SU-DHL-6 (cell line): ENCODE results near the gene MTCL1.

ENCODE experiments used
- H2AFZ ChIP-seq: fragments of 200-600 bp; sonication (generic); 2 replicates; pipeline ENCODE4 v1.6.1; 2014; ENCODE audit warnings: low read depth, mild to moderate bottlenecking, moderate library complexity, mixed read lengths, antibody characterized with exemption, low read length; ENCODE audit not compliant: severe bottlenecking
- H3F3A ChIP-seq: fragments of 200-600 bp; shearing (Covaris generic); 2 replicates; pipeline ENCODE4 v1.6.0; 2016; ENCODE audit warnings: antibody characterized with exemption, mild to moderate bottlenecking; ENCODE audit not compliant: insufficient read depth
- H3K27ac ChIP-seq: fragments of 200-600 bp; sonication (generic); 2 replicates; pipeline ENCODE4 v1.5.1; 2016; ENCODE audit warnings: low read depth, mild to moderate bottlenecking, low read length, moderate library complexity, mixed read lengths
- H3K27me3 ChIP-seq: fragments of 200-600 bp; sonication (generic), shearing (Covaris generic); 2 replicates; pipeline ENCODE4 v1.6.0; 2014; ENCODE audit warnings: mild to moderate bottlenecking, low read length
- H3K36me3 ChIP-seq: fragments of 200-600 bp; sonication (generic); 2 replicates; pipeline ENCODE4 v1.6.1; 2014; ENCODE audit warnings: mild to moderate bottlenecking, low read length, mixed read lengths
- H3K4me2 ChIP-seq: fragments of 300-600, 200-600 bp; shearing (Covaris generic), sonication (generic); 2 replicates; pipeline ENCODE4 v1.6.0; 2014; ENCODE audit warnings: low read length, low read depth, mild to moderate bottlenecking; ENCODE audit not compliant: poor library complexity, severe bottlenecking
- H3K4me3 ChIP-seq: fragments of 200-600 bp; sonication (generic); 2 replicates; pipeline ENCODE4 v1.5.1; 2014; ENCODE audit warnings: antibody characterized with exemption, low read length, mild to moderate bottlenecking, mixed read lengths; ENCODE audit not compliant: insufficient read depth, poor library complexity, severe bottlenecking
- H3K79me2 ChIP-seq: fragments of 200-600 bp; sonication (generic); 2 replicates; pipeline ENCODE4 v1.6.1; 2014; ENCODE audit warnings: mild to moderate bottlenecking, low read length, moderate library complexity; ENCODE audit not compliant: insufficient read depth
- H3K9ac ChIP-seq: fragments of 200-600 bp; sonication (generic); 2 replicates; pipeline ENCODE4 v1.7.0; 2014; ENCODE audit warnings: mild to moderate bottlenecking, low read length
- H3K9me2 ChIP-seq: fragments of 200-600 bp; sonication (generic); replicated peaks from 2 replicates; pipeline ENCODE4 v1.6.1; 2014; ENCODE audit warnings: low read length; ENCODE audit not compliant: insufficient read depth
- H3K9me3 ChIP-seq: fragments of 200-600 bp; sonication (generic); 2 replicates; pipeline ENCODE4 v1.6.1; 2014; ENCODE audit warnings: low read length, mixed read lengths; ENCODE audit not compliant: insufficient read depth
- H4K20me1 ChIP-seq: fragments of 200-600 bp; sonication (generic); 2 replicates; pipeline ENCODE4 v1.6.1; 2014; ENCODE audit warnings: low read depth, mild to moderate bottlenecking, antibody characterized with exemption, low read length, moderate library complexity, mixed read lengths
- EZH2phosphoT487 ChIP-seq: fragments of 200-600 bp; sonication (generic), shearing (Covaris generic); conservative IDR thresholded peaks from 2 replicates; pipeline ENCODE4 v1.6.1; 2018; ENCODE audit warnings: mild to moderate bottlenecking, antibody characterized with exemption, low read length, moderate library complexity, mixed read lengths
- TF ChIP-seq, protein P1 (sequence below): fragments of 200-600 bp; sonication (generic); IDR thresholded peaks from one replicate; pipeline ENCODE4 v1.5.1; 2017; ENCODE audit warnings: antibody characterized with exemption, mild to moderate bottlenecking, low read length, moderate library complexity; ENCODE audit not compliant: insufficient read depth, poor library complexity, severe bottlenecking

Gene MTCL1

DNA sequence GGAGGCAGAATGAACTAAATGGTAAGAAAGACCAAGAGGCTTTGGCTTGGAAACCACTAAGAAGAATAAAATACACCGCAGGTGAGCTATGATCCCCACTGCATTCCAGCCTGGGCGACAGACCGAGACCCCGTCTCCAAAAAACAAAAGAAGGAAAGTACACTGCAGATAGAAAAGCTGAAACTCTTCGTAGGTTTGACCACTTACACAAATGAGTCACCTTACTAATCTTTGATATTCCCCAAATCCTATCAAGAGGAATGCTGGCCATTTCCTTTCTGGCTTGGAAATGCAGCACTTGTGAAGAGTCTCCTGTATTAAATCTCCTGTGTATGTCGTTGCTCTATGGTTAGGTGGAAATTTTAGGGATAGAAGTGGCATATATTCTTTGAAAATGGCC is 108.8 kb downstream of the MTCL1 start:
- H3K27me3 ChIP-seq, result no peaks in the 10 kb centered on the region
- H3F3A ChIP-seq, result no peaks in the 10 kb centered on the region
- no peaks in the 10 kb centered on the region for H3K36me3 ChIP-seq
- TF ChIP-seq, protein P1, sequence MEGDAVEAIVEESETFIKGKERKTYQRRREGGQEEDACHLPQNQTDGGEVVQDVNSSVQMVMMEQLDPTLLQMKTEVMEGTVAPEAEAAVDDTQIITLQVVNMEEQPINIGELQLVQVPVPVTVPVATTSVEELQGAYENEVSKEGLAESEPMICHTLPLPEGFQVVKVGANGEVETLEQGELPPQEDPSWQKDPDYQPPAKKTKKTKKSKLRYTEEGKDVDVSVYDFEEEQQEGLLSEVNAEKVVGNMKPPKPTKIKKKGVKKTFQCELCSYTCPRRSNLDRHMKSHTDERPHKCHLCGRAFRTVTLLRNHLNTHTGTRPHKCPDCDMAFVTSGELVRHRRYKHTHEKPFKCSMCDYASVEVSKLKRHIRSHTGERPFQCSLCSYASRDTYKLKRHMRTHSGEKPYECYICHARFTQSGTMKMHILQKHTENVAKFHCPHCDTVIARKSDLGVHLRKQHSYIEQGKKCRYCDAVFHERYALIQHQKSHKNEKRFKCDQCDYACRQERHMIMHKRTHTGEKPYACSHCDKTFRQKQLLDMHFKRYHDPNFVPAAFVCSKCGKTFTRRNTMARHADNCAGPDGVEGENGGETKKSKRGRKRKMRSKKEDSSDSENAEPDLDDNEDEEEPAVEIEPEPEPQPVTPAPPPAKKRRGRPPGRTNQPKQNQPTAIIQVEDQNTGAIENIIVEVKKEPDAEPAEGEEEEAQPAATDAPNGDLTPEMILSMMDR, result no peak
- no peak for TF ChIP-seq EZH2phosphoT487
- no peaks in the 10 kb centered on the region for H3K79me2 ChIP-seq
- H4K20me1 ChIP-seq, result no peaks in the 10 kb centered on the region
- H3K4me2 ChIP-seq, result no peak overlapping the region
- H2AFZ ChIP-seq, result no peak overlapping the region
- H3K9me2 ChIP-seq, result no peaks in the 10 kb centered on the region
- no peak overlapping the region for H3K4me3 ChIP-seq
- H3K27ac ChIP-seq, result no peak overlapping the region
- H3K9me3 ChIP-seq, result no peaks in the 10 kb centered on the region
- H3K9ac ChIP-seq, result no peak overlapping the region

DNA sequence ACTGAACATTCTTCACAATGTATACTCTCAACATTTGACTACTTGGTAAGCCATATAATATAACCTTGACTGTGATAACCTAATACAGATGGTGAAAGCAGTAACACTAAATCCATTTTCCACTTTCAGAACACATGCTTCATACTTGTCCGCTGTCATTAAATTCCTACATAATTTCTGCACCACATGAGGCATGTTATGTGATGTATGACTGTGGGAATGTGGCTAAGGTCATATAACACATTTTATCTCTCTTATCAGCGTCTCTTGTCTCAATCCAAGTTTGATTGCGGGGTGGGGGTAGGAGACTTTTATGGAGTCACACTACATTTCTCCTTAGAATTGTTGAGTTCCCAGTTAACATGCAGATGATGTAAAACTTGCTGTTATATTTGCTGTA is 110.9 kb downstream of the MTCL1 start:
- H3K36me3 ChIP-seq, result no peaks in the 10 kb centered on the region
- H4K20me1 ChIP-seq, result no peaks in the 10 kb centered on the region
- H3K4me2 ChIP-seq, result no peak overlapping the region
- H3K79me2 ChIP-seq, result no peaks in the 10 kb centered on the region
- no peaks in the 10 kb centered on the region for H3K9me3 ChIP-seq
- H3K27ac ChIP-seq, result no peak overlapping the region
- H3K9me2 ChIP-seq, result no peaks in the 10 kb centered on the region
- H3K4me3 ChIP-seq, result no peak overlapping the region
- no peaks in the 10 kb centered on the region for H3F3A ChIP-seq
- H3K27me3 ChIP-seq, result no peaks in the 10 kb centered on the region
- no peak for TF ChIP-seq EZH2phosphoT487
- TF ChIP-seq, protein P1, result no peak
- H2AFZ ChIP-seq, result no peak overlapping the region
- H3K9ac ChIP-seq, result no peak overlapping the region

DNA sequence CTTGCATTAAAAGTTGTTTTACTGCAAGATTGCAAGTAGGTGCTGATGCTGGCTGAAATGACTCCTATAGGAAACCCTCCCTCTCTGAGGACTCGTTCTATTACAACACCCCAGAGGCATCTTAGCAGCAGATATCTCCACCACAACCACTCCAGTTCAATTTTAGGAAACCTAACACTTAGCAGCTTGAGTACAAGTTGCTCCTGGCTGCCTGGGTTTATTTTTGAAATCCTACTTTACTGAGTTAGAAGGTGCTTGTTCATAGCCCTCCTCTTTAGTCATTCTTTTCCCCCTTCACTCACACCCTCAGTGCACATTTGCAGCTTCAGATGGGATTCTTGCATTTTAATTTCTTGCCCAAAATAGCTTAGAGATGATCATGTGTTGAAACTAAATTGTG is 111.5 kb downstream of the MTCL1 start:
- H3K4me2 ChIP-seq, result no peak overlapping the region

More for the DNA sequence above, 111.5 kb downstream of the MTCL1 start:
- TF ChIP-seq, protein P1, result no peak
- TF ChIP-seq EZH2phosphoT487, result no peak
- Histone ChIP-seq H2AFZ (no peak overlapping the region), H3K4me3 (no peak overlapping the region), H4K20me1 (no peaks in the 10 kb centered on the region), H3K9ac (no peak overlapping the region), H3F3A (no peaks in the 10 kb centered on the region), H3K79me2 (no peaks in the 10 kb centered on the region), H3K27me3 (no peaks in the 10 kb centered on the region), H3K9me2 (no peaks in the 10 kb centered on the region), H3K9me3 (no peaks in the 10 kb centered on the region), H3K27ac (no peak overlapping the region), H3K36me3 (no peaks in the 10 kb centered on the region)
